Panc1 (cell line): Measurements from ENCODE around the gene METRN. TPM values are rescaled to one million over a fixed set of nuclear protein-coding genes. Genes with fewer than 3 reads are reported as not detected.

Experiments
- ATAC-seq: fragments of 200-7000 bp; cut with Tn5 transposase; 2 replicates; pipeline ENCODE4 v1.9.1; 2020; ENCODE audit warnings: mild to moderate bottlenecking, moderate library complexity
- BruUV-seq: library from RNA; stranded (reverse); fragments of 400-500 nt; replicated peaks from 2 replicates; lab custom pipeline; 2021; lab: Mats Ljungman, UMichigan
- CTCF ChIA-PET: fragments of 300-600 bp; sonication (Branson Sonifier 250); formaldehyde crosslinking; loops from one replicate; lab custom pipeline; 2022; ENCODE audit warnings: antibody characterized with exemption; lab: Charles Lee
- POLR2A ChIA-PET: fragments of 300-600 bp; sonication (Branson Sonifier 250); formaldehyde crosslinking; loops from one replicate; lab custom pipeline; 2022; ENCODE audit warnings: antibody characterized with exemption; lab: Charles Lee
- DNase-seq: peaks from one replicate; pipeline ENCODE4 v3.0.0-alpha.2; 2010; ENCODE audit warnings: low read depth, low spot score
- H3K27ac ChIP-seq: 2 replicates; pipeline ENCODE4 v1.5.1; 2011; ENCODE audit warnings: mild to moderate bottlenecking, low read length, inconsistent platforms
- H3K27me3 ChIP-seq: fragments of 200-500 bp; sonication (Bioruptor generic); 2 replicates; pipeline ENCODE4 v1.6.0; 2014; ENCODE audit warnings: low read length, inconsistent platforms; ENCODE audit not compliant: control insufficient read depth, insufficient read depth
- H3K36me3 ChIP-seq: fragments of 200-500 bp; sonication (Bioruptor generic); 2 replicates; pipeline ENCODE4 v1.5.1; 2014; ENCODE audit warnings: inconsistent platforms, mild to moderate bottlenecking, low read length, moderate library complexity; ENCODE audit not compliant: control insufficient read depth, insufficient read depth
- H3K4me1 ChIP-seq: 2 replicates; pipeline ENCODE4 v1.5.1; 2011; ENCODE audit warnings: inconsistent platforms, mild to moderate bottlenecking, low read length, moderate library complexity; ENCODE audit not compliant: control insufficient read depth, insufficient read depth
- H3K4me3 ChIP-seq, 2 experiments: 2 replicates each; pipeline ENCODE4 v1.5.1; 2011 to 2012; ENCODE audit warnings: low read depth in 2 of 2, low read length in 2 of 2, mild to moderate bottlenecking in 2 of 2, inconsistent platforms in 1 of 2, moderate library complexity in 1 of 2
- H3K9me3 ChIP-seq: fragments of 200-500 bp; sonication (Bioruptor generic); 2 replicates; pipeline ENCODE4 v1.5.1; 2014; ENCODE audit warnings: low read depth, mild to moderate bottlenecking, inconsistent platforms, low read length, moderate library complexity; ENCODE audit not compliant: control insufficient read depth, insufficient read depth
- POLR2AphosphoS5 ChIP-seq: IDR thresholded peaks from 2 replicates; pipeline ENCODE4 v1.6.1; 2012; ENCODE audit warnings: mild to moderate bottlenecking, low read depth, low read length, moderate library complexity
- SIN3A ChIP-seq: IDR thresholded peaks from 2 replicates; pipeline ENCODE4 v1.6.1; 2012; ENCODE audit warnings: low read depth, mild to moderate bottlenecking, low read length, moderate library complexity, borderline replicate concordance; ENCODE audit not compliant: insufficient read depth
- TCF7L2 ChIP-seq: IDR thresholded peaks from 2 replicates; pipeline ENCODE4 v1.6.1; 2011; ENCODE audit warnings: mild to moderate bottlenecking, low read depth, low read length, inconsistent platforms
- in situ Hi-C: cut with HindIII; loops from 2 replicates; pipeline ENCODE4 v1.10.0; 2016; ENCODE audit warnings: low sequenced_read_pairs, low pct_unique_long_range_greater_than_20kb
- intact Hi-C: fragments of 100-400 bp; cut with micrococcal nuclease; formaldehyde crosslinking; loops from one replicate; pipeline ENCODE4 v1.10.0; 2022; ENCODE audit not compliant: unreplicated experiment
- total RNA-seq: library from RNA; stranded (reverse); gene quantifications from one replicate; pipeline ENCODE4 v1.2.1, GENCODE V29; 2021; ENCODE audit not compliant: unreplicated experiment
- TF ChIP-seq, protein P1 (sequence below): fragments of 450-650 bp; IDR thresholded peaks from 2 replicates; pipeline ENCODE4 v1.5.1; 2017; ENCODE audit warnings: mild to moderate bottlenecking
- TF ChIP-seq, protein P2 (sequence below), 2 experiments: IDR thresholded peaks; 2 replicates each; pipeline ENCODE4 v1.6.1; 2011 to 2012; ENCODE audit warnings: low read depth in 2 of 2, control low read depth in 1 of 2, low read length in 1 of 2, mild to moderate bottlenecking in 1 of 2, moderate library complexity in 1 of 2; ENCODE audit not compliant: insufficient read depth in 1 of 2

Gene METRN
- total RNA-seq, 1 experiment from 2014 or later = 407 TPM

DNA sequence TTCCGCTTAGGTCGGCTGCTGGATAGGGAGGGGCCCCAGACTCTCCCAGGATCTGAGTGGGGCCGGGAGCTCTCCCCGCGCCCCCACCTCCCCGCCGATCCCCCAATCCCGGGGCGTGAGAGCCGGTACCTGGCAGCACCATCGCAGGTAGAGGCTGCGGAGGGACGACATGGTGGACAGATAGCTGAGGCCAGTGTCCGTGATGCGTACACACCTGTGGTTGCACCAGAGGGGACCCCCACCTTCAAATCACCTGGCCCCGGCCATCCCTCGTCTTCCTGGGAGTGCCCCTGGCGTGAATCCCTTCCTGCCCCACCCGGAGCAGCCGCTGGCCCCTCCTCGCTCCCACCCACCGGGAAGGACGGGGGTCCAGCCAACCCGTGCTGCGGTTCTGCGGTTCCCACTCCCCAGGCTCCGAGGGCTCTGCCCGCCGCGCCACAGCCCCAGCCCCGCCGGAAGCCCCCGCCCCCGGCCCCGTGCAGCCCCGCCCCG, 20.0 kb upstream of the METRN start:
- TF ChIP-seq TCF7L2 (no peak), SIN3A (no peak)
- TF ChIP-seq, protein P1, sequence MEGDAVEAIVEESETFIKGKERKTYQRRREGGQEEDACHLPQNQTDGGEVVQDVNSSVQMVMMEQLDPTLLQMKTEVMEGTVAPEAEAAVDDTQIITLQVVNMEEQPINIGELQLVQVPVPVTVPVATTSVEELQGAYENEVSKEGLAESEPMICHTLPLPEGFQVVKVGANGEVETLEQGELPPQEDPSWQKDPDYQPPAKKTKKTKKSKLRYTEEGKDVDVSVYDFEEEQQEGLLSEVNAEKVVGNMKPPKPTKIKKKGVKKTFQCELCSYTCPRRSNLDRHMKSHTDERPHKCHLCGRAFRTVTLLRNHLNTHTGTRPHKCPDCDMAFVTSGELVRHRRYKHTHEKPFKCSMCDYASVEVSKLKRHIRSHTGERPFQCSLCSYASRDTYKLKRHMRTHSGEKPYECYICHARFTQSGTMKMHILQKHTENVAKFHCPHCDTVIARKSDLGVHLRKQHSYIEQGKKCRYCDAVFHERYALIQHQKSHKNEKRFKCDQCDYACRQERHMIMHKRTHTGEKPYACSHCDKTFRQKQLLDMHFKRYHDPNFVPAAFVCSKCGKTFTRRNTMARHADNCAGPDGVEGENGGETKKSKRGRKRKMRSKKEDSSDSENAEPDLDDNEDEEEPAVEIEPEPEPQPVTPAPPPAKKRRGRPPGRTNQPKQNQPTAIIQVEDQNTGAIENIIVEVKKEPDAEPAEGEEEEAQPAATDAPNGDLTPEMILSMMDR = no peak
- intact Hi-C loops (no loop called here), in situ Hi-C loops (no loop called here)
- H3K36me3 ChIP-seq = peaks cover 2% of the 10 kb centered on the region; the same call in 1 of the 2 replicates
- DNase-seq (no peak), ATAC-seq (no peak)
- H3K27me3 ChIP-seq = no peaks in the 10 kb centered on the region
- ChIA-PET CTCF (no interaction called here), POLR2A (no interaction called here)
- no peak overlapping the region for H3K27ac ChIP-seq
- no TSS peak for BruUV-seq
- 0 out of 2 replicates have a peak, but pooled peaks cover 3% of the 10 kb centered on the region for H3K4me1 ChIP-seq
- H3K4me3 ChIP-seq = no peak overlapping the region
- no peaks in the 10 kb centered on the region for H3K9me3 ChIP-seq

DNA sequence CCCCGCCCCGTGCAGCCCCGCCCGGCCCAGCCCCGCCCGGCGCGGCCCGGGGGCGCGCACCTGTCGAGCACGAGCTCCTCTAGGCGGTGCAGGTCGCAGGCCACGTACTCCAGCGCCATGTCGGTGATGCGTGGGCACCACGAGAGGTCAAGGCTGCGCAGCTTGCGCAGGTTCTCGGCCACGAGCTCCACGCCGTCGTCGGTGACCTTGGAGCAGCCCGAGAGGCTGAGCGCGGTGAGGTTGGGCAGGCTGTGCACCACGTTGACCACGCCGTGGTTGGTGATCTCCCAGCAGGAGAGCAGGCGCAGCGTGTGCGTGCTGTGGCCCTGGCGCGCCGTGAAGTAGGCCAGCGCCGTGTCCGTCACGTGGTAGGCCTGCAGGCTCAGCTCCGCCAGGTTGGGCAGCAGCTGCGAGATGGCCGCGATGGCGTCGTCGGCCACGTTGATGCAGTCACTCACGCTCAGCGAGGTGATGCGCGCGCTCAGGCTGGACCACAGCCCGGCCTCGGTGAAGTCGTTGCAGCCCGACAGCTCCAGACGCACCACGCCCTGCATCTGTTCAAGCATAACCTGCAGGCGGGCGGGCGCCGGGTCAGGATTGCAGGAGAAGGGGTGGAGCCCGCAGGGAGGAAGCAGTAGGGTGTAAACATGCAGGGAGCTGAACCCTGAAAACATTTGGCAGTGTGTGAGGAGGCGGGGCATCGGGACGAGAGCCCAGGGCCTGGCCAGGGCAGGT, 19.4 kb upstream of the METRN start:
- Histone ChIP-seq H3K9me3 (no peaks in the 10 kb centered on the region), H3K4me3 (no peak overlapping the region), H3K4me1 (0 out of 2 replicates have a peak, but pooled peaks cover 3% of the 10 kb centered on the region), H3K27ac (no peak overlapping the region), H3K36me3 (no peaks in the 10 kb centered on the region), H3K27me3 (no peaks in the 10 kb centered on the region)
- no TSS peak for BruUV-seq
- CTCF ChIA-PET = no interaction called here
- intact Hi-C loops = no loop called here
- ATAC-seq = no peak
- in situ Hi-C loops = no loop called here
- TF ChIP-seq TCF7L2 = no peak
- TF ChIP-seq, protein P2, sequence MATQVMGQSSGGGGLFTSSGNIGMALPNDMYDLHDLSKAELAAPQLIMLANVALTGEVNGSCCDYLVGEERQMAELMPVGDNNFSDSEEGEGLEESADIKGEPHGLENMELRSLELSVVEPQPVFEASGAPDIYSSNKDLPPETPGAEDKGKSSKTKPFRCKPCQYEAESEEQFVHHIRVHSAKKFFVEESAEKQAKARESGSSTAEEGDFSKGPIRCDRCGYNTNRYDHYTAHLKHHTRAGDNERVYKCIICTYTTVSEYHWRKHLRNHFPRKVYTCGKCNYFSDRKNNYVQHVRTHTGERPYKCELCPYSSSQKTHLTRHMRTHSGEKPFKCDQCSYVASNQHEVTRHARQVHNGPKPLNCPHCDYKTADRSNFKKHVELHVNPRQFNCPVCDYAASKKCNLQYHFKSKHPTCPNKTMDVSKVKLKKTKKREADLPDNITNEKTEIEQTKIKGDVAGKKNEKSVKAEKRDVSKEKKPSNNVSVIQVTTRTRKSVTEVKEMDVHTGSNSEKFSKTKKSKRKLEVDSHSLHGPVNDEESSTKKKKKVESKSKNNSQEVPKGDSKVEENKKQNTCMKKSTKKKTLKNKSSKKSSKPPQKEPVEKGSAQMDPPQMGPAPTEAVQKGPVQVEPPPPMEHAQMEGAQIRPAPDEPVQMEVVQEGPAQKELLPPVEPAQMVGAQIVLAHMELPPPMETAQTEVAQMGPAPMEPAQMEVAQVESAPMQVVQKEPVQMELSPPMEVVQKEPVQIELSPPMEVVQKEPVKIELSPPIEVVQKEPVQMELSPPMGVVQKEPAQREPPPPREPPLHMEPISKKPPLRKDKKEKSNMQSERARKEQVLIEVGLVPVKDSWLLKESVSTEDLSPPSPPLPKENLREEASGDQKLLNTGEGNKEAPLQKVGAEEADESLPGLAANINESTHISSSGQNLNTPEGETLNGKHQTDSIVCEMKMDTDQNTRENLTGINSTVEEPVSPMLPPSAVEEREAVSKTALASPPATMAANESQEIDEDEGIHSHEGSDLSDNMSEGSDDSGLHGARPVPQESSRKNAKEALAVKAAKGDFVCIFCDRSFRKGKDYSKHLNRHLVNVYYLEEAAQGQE (IDR thresholded peaks at IDR 0.05; ENCODE audit: insufficient read depth in 1 of 2, low read depth in 2 of 2, low read length in 1 of 2) = no peak
- TF ChIP-seq SIN3A = no peak
- TF ChIP-seq, protein P1 = no peak
- TF ChIP-seq POLR2AphosphoS5 = no peak
- DNase-seq = no peak
- POLR2A ChIA-PET = no interaction called here
